ENCODE measurements around the gene TARBP2. TPM values are rescaled to one million over a fixed set of nuclear protein-coding genes. Genes with fewer than 3 reads are reported as not detected.

TARBP2 gene
- total RNA-seq, 2 donors from 2014 or later: 23.4 to 45.7 TPM

- Histone ChIP-seq H3K27ac (no peak overlapping the region), H3K36me3 (no peaks in the 10 kb centered on the region)
- no peak for DNase-seq (ENCODE audit: low spot score)
These were observed 14.9 kb upstream of the TARBP2 start for GRCh38 chr12:53485955-53486735.

GRCh38 chr12:53486736-53487487 is 14.2 kb upstream of the TARBP2 start:
- Histone ChIP-seq H3K27ac (no peak overlapping the region), H3K27me3 (replicated peaks; ENCODE audit: insufficient read depth) (no peaks in the 10 kb centered on the region), H3K36me3 (no peaks in the 10 kb centered on the region), H3K4me3 (no peak overlapping the region), H3K4me1 (replicated peaks) (no peaks in the 10 kb centered on the region), H3K9me3 (no peaks in the 10 kb centered on the region)
- DNase-seq (ENCODE audit: low spot score): no peak
- 77% methylated on average over 17 of the region's 17 CpGs for WGBS
- TF ChIP-seq POLR2AphosphoS5 (IDR thresholded peaks at IDR 0.05) (no peak), CTCF (IDR thresholded peaks at IDR 0.05) (no peak), POLR2A (IDR thresholded peaks at IDR 0.05) (no peak)
- intact Hi-C loops (cut with DNase I): no loop called here

More at GRCh38 chr12:53485955-53486735, 14.9 kb upstream of the TARBP2 start:
- no peaks in the 10 kb centered on the region for H3K9me3 ChIP-seq
- H3K27me3 ChIP-seq (replicated peaks; ENCODE audit: insufficient read depth): no peaks in the 10 kb centered on the region
- H3K4me1 ChIP-seq (replicated peaks): no peaks in the 10 kb centered on the region
- intact Hi-C loops (cut with DNase I): no loop called here
- no peak for TF ChIP-seq POLR2A (IDR thresholded peaks at IDR 0.05)
- WGBS: 95% methylated on average over 10 of the region's 10 CpGs
- H3K4me3 ChIP-seq: no peak overlapping the region

- peaks cover 4% of the 10 kb centered on the region for H3K4me1 ChIP-seq (replicated peaks)
- intact Hi-C loops (cut with DNase I): no loop called here
- 89% methylated on average over 5 of the region's 5 CpGs for WGBS
- H3K36me3 ChIP-seq: no peaks in the 10 kb centered on the region
- H3K27me3 ChIP-seq (replicated peaks; ENCODE audit: insufficient read depth): no peaks in the 10 kb centered on the region
- no peak for TF ChIP-seq POLR2AphosphoS5 (IDR thresholded peaks at IDR 0.05)
- no peak for TF ChIP-seq POLR2A (IDR thresholded peaks at IDR 0.05)
- TF ChIP-seq CTCF (IDR thresholded peaks at IDR 0.05): no peak
- H3K4me3 ChIP-seq: no peak overlapping the region
- H3K27ac ChIP-seq: no peak overlapping the region
- no peaks in the 10 kb centered on the region for H3K9me3 ChIP-seq
- no peak for DNase-seq (ENCODE audit: low spot score)
These were observed 11.7 kb upstream of the TARBP2 start for GRCh38 chr12:53489242-53489864.

- no peak for DNase-seq (ENCODE audit: low spot score)
- peak overlapping the region in 1 of 2 donors; percentile 58 for H3K4me3 ChIP-seq
- no peaks in the 10 kb centered on the region for H3K36me3 ChIP-seq
- intact Hi-C loops (cut with DNase I): no loop called here
- no peak for TF ChIP-seq CTCF (IDR thresholded peaks at IDR 0.05)
- no peak for TF ChIP-seq POLR2A (IDR thresholded peaks at IDR 0.05)
- TF ChIP-seq POLR2AphosphoS5 (IDR thresholded peaks at IDR 0.05): no peak
- no peaks in the 10 kb centered on the region for H3K9me3 ChIP-seq
- H3K4me1 ChIP-seq (replicated peaks): peaks cover 4% of the 10 kb centered on the region
- no peaks in the 10 kb centered on the region for H3K27me3 ChIP-seq (replicated peaks; ENCODE audit: insufficient read depth)
- peak overlapping the region; percentile 84 to 89 for H3K27ac ChIP-seq
- WGBS: 37% methylated on average over 20 of the region's 20 CpGs
These were observed 8.9 kb upstream of the TARBP2 start for GRCh38 chr12:53492188-53492587.
